NCI-H446 treated with DMSO at 0.1 percent for 48 hours (cell line): ENCODE data around the gene ATP13A2.

Source experiments
- DNase-seq: peaks from one replicate; lab custom pipeline; 2025; lab: John Stamatoyannopoulos, UW

The ATP13A2 gene

GRCh38 chr1:17031436-17031835, 19.7 kb upstream of the ATP13A2 start:
- DNase-seq = no peak

- no peak for DNase-seq
These were observed 18.5 kb upstream of the ATP13A2 start for GRCh38 chr1:17030206-17030605.

- no peak for DNase-seq
These were observed 17.0 kb upstream of the ATP13A2 start for GRCh38 chr1:17028662-17029188.

GRCh38 chr1:17027900-17028299, 16.2 kb upstream of the ATP13A2 start:
- no peak for DNase-seq

GRCh38 chr1:17027403-17027802, 15.7 kb upstream of the ATP13A2 start:
- DNase-seq = no peak

GRCh38 chr1:17024721-17025120, 13.0 kb upstream of the ATP13A2 start:
- DNase-seq = no peak

GRCh38 chr1:17023573-17023972, 11.8 kb upstream of the ATP13A2 start:
- DNase-seq = no peak

GRCh38 chr1:17023102-17023501, 11.4 kb upstream of the ATP13A2 start:
- no peak for DNase-seq

GRCh38 chr1:17021896-17022295, 10.2 kb upstream of the ATP13A2 start:
- no peak for DNase-seq

GRCh38 chr1:17020502-17020901, 8.8 kb upstream of the ATP13A2 start:
- DNase-seq = no peak

GRCh38 chr1:17018849-17019248, 7.1 kb upstream of the ATP13A2 start:
- DNase-seq = no peak

- no peak for DNase-seq
These were observed 5.7 kb upstream of the ATP13A2 start for GRCh38 chr1:17017435-17017834.

GRCh38 chr1:17016317-17016661, 4.6 kb upstream of the ATP13A2 start:
- DNase-seq = no peak

GRCh38 chr1:17014671-17015567, 3.2 kb upstream of the ATP13A2 start:
- no peak for DNase-seq

GRCh38 chr1:17013491-17014320, 2.0 kb upstream of the ATP13A2 start:
- no peak for DNase-seq

- no peak for DNase-seq
These were observed 1.2 kb upstream of the ATP13A2 start for GRCh38 chr1:17012775-17013490.

- no peak for DNase-seq
These were observed 663 bp downstream of the ATP13A2 start for GRCh38 chr1:17011092-17011438.

- no peak for DNase-seq
These were observed 2.0 kb downstream of the ATP13A2 start for GRCh38 chr1:17009706-17010105.

GRCh38 chr1:17008208-17008855, 3.4 kb downstream of the ATP13A2 start:
- no peak for DNase-seq

GRCh38 chr1:17007121-17007520, 4.6 kb downstream of the ATP13A2 start:
- DNase-seq = no peak

- DNase-seq = no peak
These were observed 6.4 kb downstream of the ATP13A2 start for GRCh38 chr1:17005365-17005740.
